ENCODE data around the gene LYPD6B. TPM values are rescaled to one million over a fixed set of nuclear protein-coding genes. Genes with fewer than 3 reads are reported as not detected.

The LYPD6B gene
- total RNA-seq, 2 donors from 2014 or later, result 12.6 to 14.5 TPM

GRCh38 chr2:149160195-149160594, 121.7 kb downstream of the LYPD6B start:
- H3K9ac ChIP-seq (ENCODE audit: extremely low read depth, low read length, poor library complexity, severe bottlenecking), result no peak overlapping the region
- WGBS, 2 experiments (ENCODE audit: insufficient coverage in 1 of 2, insufficient read length in 1 of 2), result 93% methylated on average over 2 of the region's 2 CpGs; no CpG with 5 or more reads in 1 of the 2 experiments
- H3K4me3 Mint-ChIP-seq, result no peak overlapping the region
- peaks cover 14% of the 10 kb centered on the region for H3K4me1 Mint-ChIP-seq
- DNase-seq, result no peak
- H3K4me3 ChIP-seq (ENCODE audit: low read length), result no peak overlapping the region
- H3K9me3 ChIP-seq (ENCODE audit: control insufficient read depth, low read length), result no peaks in the 10 kb centered on the region
- peaks cover 44% of the 10 kb centered on the region for H3K27me3 ChIP-seq (ENCODE audit: control insufficient read depth, insufficient read depth, low read length, poor library complexity, severe bottlenecking)
- no peaks in the 10 kb centered on the region for H3K4me1 ChIP-seq (ENCODE audit: control insufficient read depth, insufficient read depth, low read length)
- no peaks in the 10 kb centered on the region for H3K36me3 ChIP-seq (ENCODE audit: control insufficient read depth, insufficient read depth, low read length)
- H3K27ac Mint-ChIP-seq, result no peak overlapping the region
- no peaks in the 10 kb centered on the region for H3K9me3 Mint-ChIP-seq
- H3K27me3 Mint-ChIP-seq (ENCODE audit: insufficient read depth), result peaks cover 36% of the 10 kb centered on the region
- no peaks in the 10 kb centered on the region for H3K36me3 Mint-ChIP-seq (ENCODE audit: low read depth)
- TF ChIP-seq, protein P1, sequence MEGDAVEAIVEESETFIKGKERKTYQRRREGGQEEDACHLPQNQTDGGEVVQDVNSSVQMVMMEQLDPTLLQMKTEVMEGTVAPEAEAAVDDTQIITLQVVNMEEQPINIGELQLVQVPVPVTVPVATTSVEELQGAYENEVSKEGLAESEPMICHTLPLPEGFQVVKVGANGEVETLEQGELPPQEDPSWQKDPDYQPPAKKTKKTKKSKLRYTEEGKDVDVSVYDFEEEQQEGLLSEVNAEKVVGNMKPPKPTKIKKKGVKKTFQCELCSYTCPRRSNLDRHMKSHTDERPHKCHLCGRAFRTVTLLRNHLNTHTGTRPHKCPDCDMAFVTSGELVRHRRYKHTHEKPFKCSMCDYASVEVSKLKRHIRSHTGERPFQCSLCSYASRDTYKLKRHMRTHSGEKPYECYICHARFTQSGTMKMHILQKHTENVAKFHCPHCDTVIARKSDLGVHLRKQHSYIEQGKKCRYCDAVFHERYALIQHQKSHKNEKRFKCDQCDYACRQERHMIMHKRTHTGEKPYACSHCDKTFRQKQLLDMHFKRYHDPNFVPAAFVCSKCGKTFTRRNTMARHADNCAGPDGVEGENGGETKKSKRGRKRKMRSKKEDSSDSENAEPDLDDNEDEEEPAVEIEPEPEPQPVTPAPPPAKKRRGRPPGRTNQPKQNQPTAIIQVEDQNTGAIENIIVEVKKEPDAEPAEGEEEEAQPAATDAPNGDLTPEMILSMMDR (conservative IDR thresholded peaks at IDR 0.05), result no peak
- H3K27ac ChIP-seq (ENCODE audit: low read depth, low read length), result no peak overlapping the region

- Mint-ChIP-seq H3K27ac (no peak overlapping the region), H3K27me3 (ENCODE audit: insufficient read depth) (peaks cover 31% of the 10 kb centered on the region), H3K4me3 (no peak overlapping the region), H3K36me3 (ENCODE audit: low read depth) (no peaks in the 10 kb centered on the region), H3K4me1 (peaks cover 14% of the 10 kb centered on the region), H3K9me3 (no peaks in the 10 kb centered on the region)
- Histone ChIP-seq H3K27ac (ENCODE audit: low read depth, low read length) (no peak overlapping the region), H3K36me3 (ENCODE audit: control insufficient read depth, insufficient read depth, low read length) (no peaks in the 10 kb centered on the region), H3K9ac (ENCODE audit: extremely low read depth, low read length, poor library complexity, severe bottlenecking) (no peak overlapping the region), H3K27me3 (ENCODE audit: control insufficient read depth, insufficient read depth, low read length, poor library complexity, severe bottlenecking) (peaks cover 44% of the 10 kb centered on the region), H3K9me3 (ENCODE audit: control insufficient read depth, low read length) (no peaks in the 10 kb centered on the region), H3K4me1 (ENCODE audit: control insufficient read depth, insufficient read depth, low read length) (no peaks in the 10 kb centered on the region), H3K4me3 (ENCODE audit: low read length) (no peak overlapping the region)
- TF ChIP-seq, protein P1 (conservative IDR thresholded peaks at IDR 0.05), result no peak
- DNase-seq, result no peak
- WGBS, 2 experiments (ENCODE audit: insufficient coverage in 1 of 2, insufficient read length in 1 of 2), result 85 to 87% methylated on average over 5 to 8 of the region's 8 CpGs
Measured at GRCh38 chr2:149160701-149161217, 122.3 kb downstream of the LYPD6B start.

- H3K4me1 Mint-ChIP-seq, result peaks cover 14% of the 10 kb centered on the region
- TF ChIP-seq, protein P1 (conservative IDR thresholded peaks at IDR 0.05), result no peak
- H3K4me3 ChIP-seq (ENCODE audit: low read length), result no peak overlapping the region
- peaks cover 23% of the 10 kb centered on the region for H3K27me3 Mint-ChIP-seq (ENCODE audit: insufficient read depth)
- H3K4me1 ChIP-seq (ENCODE audit: control insufficient read depth, insufficient read depth, low read length), result no peaks in the 10 kb centered on the region
- DNase-seq, result no peak
- H3K36me3 Mint-ChIP-seq (ENCODE audit: low read depth), result no peaks in the 10 kb centered on the region
- H3K9ac ChIP-seq (ENCODE audit: extremely low read depth, low read length, poor library complexity, severe bottlenecking), result no peak overlapping the region
- no peak overlapping the region for H3K4me3 Mint-ChIP-seq
- no peaks in the 10 kb centered on the region for H3K9me3 ChIP-seq (ENCODE audit: control insufficient read depth, low read length)
- no peak overlapping the region for H3K27ac Mint-ChIP-seq
- no peaks in the 10 kb centered on the region for H3K36me3 ChIP-seq (ENCODE audit: control insufficient read depth, insufficient read depth, low read length)
- H3K27me3 ChIP-seq (ENCODE audit: control insufficient read depth, insufficient read depth, low read length, poor library complexity, severe bottlenecking), result peaks cover 35% of the 10 kb centered on the region
- no peaks in the 10 kb centered on the region for H3K9me3 Mint-ChIP-seq
- 94 to 96% methylated on average over 4 to 5 of the region's 5 CpGs for WGBS, 2 experiments (ENCODE audit: insufficient coverage in 1 of 2, insufficient read length in 1 of 2)
- H3K27ac ChIP-seq (ENCODE audit: low read depth, low read length), result no peak overlapping the region
Measured at GRCh38 chr2:149161481-149162225, 123.2 kb downstream of the LYPD6B start.
